Nephron (organoid): Measurements from ENCODE around the gene USHBP1.
A peak's percentile ranks its signal among the peaks of the same experiment; 100 is the strongest.

Source experiments
- H3K27ac Mint-ChIP-seq, 3 experiments: 2 replicates each; pipeline ENCODE4 v1.8.0; 2020; ENCODE audit warnings: mixed read lengths in 3 of 3, mild to moderate bottlenecking in 2 of 3, moderate library complexity in 1 of 3
- H3K27me3 Mint-ChIP-seq: 2 replicates; pipeline ENCODE4 v1.8.0; 2021; ENCODE audit warnings: low read depth, mild to moderate bottlenecking, moderate library complexity, mixed read lengths
- H3K36me3 Mint-ChIP-seq: 2 replicates; pipeline ENCODE4 v1.8.0; 2020; ENCODE audit warnings: low read depth, mixed read lengths
- H3K4me1 Mint-ChIP-seq: 2 replicates; pipeline ENCODE4 v1.8.0; 2020; ENCODE audit warnings: mixed read lengths
- H3K4me3 Mint-ChIP-seq, 3 experiments: 2 replicates each; pipeline ENCODE4 v1.8.0; 2020; ENCODE audit warnings: mild to moderate bottlenecking in 3 of 3, mixed read lengths in 3 of 3, moderate library complexity in 2 of 3
- H3K9me3 Mint-ChIP-seq: 2 replicates; pipeline ENCODE4 v1.8.0; 2020; ENCODE audit warnings: mixed read lengths
- TF ChIP-seq, protein P1 (sequence below), 3 experiments: fragments of 200-600 bp; sonication (generic); IDR thresholded peaks; one replicate each; pipeline ENCODE4 v1.5.0; 2021; ENCODE audit warnings: antibody characterized with exemption in 3 of 3; ENCODE audit not compliant: unreplicated experiment in 3 of 3

The USHBP1 gene

GRCh38 chr19:17266975-17267788 lies 2.6 kb upstream of the USHBP1 start, which contains the start of gene BABAM1:
Gene BABAM1 (plus strand): TSS chr19:17267443. CDS start chr19:17268807, 1,364 bp downstream.
- H3K27ac Mint-ChIP-seq, result peak within 1 kb of the TSS; percentile 15 to 74 (median 61)

DNA sequence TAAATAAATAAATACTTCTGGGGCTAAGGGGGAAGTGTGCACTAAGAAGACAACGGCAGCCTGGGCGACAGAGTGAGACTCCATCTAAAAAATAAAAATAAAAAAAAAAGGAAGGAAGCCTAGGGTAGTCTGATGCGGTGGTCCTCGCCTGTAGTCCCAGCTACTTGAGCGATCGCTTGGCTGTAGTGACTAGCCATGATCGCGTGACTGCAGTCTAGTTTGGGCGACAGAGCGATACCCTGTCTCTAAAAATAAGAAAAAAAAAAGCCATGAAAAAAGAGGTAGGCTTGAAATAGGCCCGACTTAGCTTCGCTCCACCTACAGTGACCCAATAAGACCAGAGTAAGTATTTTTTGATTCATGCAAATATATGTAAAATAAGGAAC lies 2.0 kb upstream of the USHBP1 start:
- peaks cover 14% of the 10 kb centered on the region for H3K4me1 Mint-ChIP-seq
- peak overlapping the region; percentile 15 to 74 (median 61) for H3K27ac Mint-ChIP-seq
- H3K27me3 Mint-ChIP-seq, result no peaks in the 10 kb centered on the region
- TF ChIP-seq, protein P1, sequence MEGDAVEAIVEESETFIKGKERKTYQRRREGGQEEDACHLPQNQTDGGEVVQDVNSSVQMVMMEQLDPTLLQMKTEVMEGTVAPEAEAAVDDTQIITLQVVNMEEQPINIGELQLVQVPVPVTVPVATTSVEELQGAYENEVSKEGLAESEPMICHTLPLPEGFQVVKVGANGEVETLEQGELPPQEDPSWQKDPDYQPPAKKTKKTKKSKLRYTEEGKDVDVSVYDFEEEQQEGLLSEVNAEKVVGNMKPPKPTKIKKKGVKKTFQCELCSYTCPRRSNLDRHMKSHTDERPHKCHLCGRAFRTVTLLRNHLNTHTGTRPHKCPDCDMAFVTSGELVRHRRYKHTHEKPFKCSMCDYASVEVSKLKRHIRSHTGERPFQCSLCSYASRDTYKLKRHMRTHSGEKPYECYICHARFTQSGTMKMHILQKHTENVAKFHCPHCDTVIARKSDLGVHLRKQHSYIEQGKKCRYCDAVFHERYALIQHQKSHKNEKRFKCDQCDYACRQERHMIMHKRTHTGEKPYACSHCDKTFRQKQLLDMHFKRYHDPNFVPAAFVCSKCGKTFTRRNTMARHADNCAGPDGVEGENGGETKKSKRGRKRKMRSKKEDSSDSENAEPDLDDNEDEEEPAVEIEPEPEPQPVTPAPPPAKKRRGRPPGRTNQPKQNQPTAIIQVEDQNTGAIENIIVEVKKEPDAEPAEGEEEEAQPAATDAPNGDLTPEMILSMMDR (IDR thresholded peaks at IDR 0.05; ENCODE audit: unreplicated experiment in 3 of 3), result no peak
- H3K36me3 Mint-ChIP-seq, result peaks cover 18% of the 10 kb centered on the region
- peak overlapping the region; percentile 84 to 86 (median 85) for H3K4me3 Mint-ChIP-seq
- H3K9me3 Mint-ChIP-seq, result no peaks in the 10 kb centered on the region

More at GRCh38 chr19:17266975-17267788, 2.6 kb upstream of the USHBP1 start, which contains the start of gene BABAM1:
- Mint-ChIP-seq H3K27me3 (no peaks in the 10 kb centered on the region), H3K4me3 (peak within 1 kb of the TSS; percentile 84 to 86 (median 85)), H3K36me3 (peaks cover 20% of the 10 kb centered on the region), H3K9me3 (no peaks in the 10 kb centered on the region), H3K4me1 (peaks cover 14% of the 10 kb centered on the region)
- TF ChIP-seq, protein P1 (IDR thresholded peaks at IDR 0.05; ENCODE audit: unreplicated experiment in 3 of 3), result no peak

DNA sequence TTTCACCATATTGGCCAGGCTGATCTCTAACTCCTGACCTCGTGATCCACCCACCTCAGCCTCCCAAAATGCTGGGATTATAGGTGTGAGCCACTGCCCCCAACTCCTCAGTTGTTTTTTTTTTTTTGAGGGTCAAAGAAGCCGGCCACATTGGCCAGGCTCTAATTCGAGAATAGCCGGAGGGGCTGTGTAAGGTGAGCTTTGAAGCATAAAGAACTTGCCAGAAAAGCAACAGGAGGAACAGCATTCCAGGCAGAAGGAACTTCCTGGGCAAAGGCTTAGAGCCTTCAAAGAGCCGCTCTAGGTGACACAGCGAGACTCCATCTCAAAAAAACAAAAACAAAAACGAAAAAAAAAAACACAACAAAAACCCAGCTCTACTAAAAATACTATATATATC lies 1.5 kb upstream of the USHBP1 start:
- Mint-ChIP-seq H3K36me3 (peaks cover 13% of the 10 kb centered on the region), H3K9me3 (no peaks in the 10 kb centered on the region), H3K27me3 (no peaks in the 10 kb centered on the region), H3K27ac (no peak overlapping the region), H3K4me1 (peaks cover 14% of the 10 kb centered on the region), H3K4me3 (no peak overlapping the region)
- TF ChIP-seq, protein P1 (IDR thresholded peaks at IDR 0.05; ENCODE audit: unreplicated experiment in 3 of 3), result no peak

DNA sequence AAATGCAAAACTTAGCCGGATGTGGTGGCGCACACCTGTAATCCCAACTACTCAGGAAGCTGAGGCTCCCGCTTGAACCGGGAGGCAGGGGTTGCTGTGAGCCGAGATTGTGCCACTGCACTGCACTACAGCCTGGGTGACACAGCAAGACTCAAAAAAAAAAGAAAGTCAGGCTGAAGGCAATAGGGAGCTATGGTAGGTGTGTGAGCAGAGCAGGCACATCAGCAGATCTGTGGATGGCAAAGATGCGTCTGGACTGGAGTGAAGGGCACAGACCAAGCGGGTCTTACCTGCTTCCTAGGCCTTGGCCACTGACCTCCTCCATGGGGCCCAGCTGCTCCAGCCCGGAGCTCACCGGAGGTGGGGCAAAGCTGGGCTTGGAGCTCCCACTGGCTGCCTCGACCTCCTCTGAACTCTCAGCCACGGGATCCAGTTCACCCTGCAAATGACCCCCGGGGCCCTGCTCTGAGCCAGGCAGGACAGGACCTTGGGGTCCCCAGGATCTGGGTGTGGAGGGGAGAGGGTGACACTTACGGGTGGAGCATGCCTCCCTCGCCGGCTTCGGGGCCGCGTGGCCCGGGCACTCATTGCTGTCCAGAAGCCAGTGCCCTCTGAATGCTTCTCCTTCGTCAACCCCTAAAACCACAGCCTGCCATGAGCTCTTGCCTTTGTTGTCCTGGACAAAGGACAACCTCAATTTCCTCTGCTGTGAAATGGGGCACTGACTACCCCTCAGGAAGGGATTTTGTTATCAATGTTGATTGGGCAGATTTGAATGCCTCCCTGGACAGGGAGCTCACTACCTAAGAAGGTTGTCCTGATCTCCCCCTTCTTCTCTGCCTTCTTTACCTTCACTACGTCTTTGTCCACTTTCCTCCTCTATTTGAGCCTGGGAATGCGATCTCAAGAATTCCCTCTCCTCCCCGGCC lies 569 bp downstream of the USHBP1 start:
- H3K4me1 Mint-ChIP-seq, result peaks cover 14% of the 10 kb centered on the region
- peak overlapping the region in 1 of 3 experiments; percentile 52 for H3K4me3 Mint-ChIP-seq
- H3K27ac Mint-ChIP-seq, result peak overlapping the region; percentile 43 to 69 (median 49)
- no peaks in the 10 kb centered on the region for H3K9me3 Mint-ChIP-seq
- TF ChIP-seq, protein P1 (IDR thresholded peaks at IDR 0.05; ENCODE audit: unreplicated experiment in 3 of 3), result no peak
- peaks cover 7% of the 10 kb centered on the region for H3K36me3 Mint-ChIP-seq
- H3K27me3 Mint-ChIP-seq, result no peaks in the 10 kb centered on the region

GRCh38 chr19:17262557-17262956 lies 2.0 kb downstream of the USHBP1 start:
- H3K27ac Mint-ChIP-seq, result no peak overlapping the region
- no peaks in the 10 kb centered on the region for H3K9me3 Mint-ChIP-seq
- no peaks in the 10 kb centered on the region for H3K27me3 Mint-ChIP-seq
- H3K4me3 Mint-ChIP-seq, result no peak overlapping the region
- H3K4me1 Mint-ChIP-seq, result peaks cover 8% of the 10 kb centered on the region
- TF ChIP-seq, protein P1 (IDR thresholded peaks at IDR 0.05; ENCODE audit: unreplicated experiment in 3 of 3), result no peak
- peaks cover under 1% of the 10 kb centered on the region for H3K36me3 Mint-ChIP-seq
